IPS-NIHi7 (cell line): Measurements from ENCODE around the gene NIPSNAP2.
A peak's percentile ranks its signal among the peaks of the same experiment; 100 is the strongest.
"Not testable (repeated sequence)": the region's sequence is repeated elsewhere in the genome, so short reads cannot be mapped to it uniquely, and the experiment has no call there.

Source experiments
- DNase-seq: peaks from one replicate; pipeline ENCODE4 v3.0.0; 2012; ENCODE audit warnings: mixed read lengths; ENCODE audit errors: extremely low spot score

The NIPSNAP2 gene

GRCh38 chr7:55975988-55976633 is 11.7 kb downstream of the NIPSNAP2 start:
- DNase-seq, result no peak

GRCh38 chr7:55977831-55978230 is 13.4 kb downstream of the NIPSNAP2 start:
- DNase-seq, result no peak

GRCh38 chr7:55980266-55980665 is 15.9 kb downstream of the NIPSNAP2 start:
- no peak for DNase-seq

DNA sequence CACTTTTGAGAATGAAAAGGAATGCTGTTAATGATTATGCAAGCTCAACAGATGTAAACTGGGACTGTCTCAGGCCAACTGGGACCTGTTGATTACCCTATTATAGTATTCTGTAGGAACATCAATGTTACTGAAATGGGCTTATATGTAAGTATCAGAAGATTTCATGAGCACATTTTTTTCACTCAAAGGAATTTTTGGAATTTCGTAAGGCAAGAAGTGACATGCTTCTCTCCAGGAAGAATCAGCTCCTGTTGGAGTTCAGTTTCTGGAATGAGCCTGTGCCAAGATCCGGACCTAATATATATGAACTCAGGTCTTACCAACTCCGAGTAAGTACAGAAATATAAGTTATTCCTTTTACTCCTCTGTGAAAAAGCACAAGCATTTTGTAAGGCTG is 19.2 kb downstream of the NIPSNAP2 start:
- no peak for DNase-seq

DNA sequence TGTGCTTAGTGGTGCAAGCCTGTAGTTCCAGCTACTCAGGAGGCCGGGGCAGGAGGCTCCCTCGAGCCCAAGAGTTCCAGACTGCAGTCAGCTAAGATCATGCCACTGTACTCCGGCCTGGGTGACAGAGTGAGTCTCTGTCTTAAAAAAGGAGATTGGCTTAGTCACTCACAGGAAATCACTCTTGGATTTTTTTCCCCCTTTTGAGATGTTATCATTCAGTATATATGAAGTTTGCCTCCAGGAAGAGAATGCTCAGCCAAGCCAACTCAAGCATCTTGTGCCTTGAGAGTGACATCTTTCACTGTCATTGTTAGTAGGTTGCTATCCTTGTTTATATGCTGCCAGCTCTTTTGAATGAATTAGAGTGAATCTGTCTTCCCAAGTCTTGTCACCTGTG is 28.0 kb downstream of the NIPSNAP2 start:
- DNase-seq, result no peak

DNA sequence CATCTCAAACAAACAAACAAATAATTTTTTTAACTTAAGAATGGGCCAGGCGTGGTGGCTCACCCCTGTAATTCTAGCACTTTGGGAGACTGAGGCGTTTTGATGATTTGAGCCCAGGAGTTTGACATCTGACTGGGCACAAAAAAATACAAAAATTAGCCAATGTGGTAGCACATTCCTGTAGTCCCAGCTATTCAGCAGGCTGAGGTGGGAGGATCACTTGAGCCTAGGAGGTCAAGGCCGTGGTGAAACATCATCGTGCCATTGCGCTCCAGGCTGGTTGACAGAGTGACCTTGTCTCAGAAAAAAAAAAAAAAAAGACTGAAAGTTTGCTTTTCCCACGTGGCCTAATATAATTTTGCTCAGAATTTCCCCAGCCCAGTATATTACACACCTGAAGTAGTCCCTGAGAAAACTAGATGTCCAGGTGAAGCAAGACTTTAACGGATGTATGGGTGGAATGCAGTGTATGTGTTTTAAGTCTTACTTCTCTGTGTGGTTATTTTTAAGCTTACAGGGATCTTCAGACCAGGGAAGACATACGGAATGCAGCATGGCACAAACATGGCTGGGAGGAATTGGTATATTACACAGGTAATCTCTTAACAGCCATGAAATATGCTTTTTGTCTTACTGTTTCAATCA is 32.6 kb downstream of the NIPSNAP2 start:
- no peak for DNase-seq

GRCh38 chr7:56003749-56004148 is 39.4 kb downstream of the NIPSNAP2 start:
- no peak for DNase-seq

DNA sequence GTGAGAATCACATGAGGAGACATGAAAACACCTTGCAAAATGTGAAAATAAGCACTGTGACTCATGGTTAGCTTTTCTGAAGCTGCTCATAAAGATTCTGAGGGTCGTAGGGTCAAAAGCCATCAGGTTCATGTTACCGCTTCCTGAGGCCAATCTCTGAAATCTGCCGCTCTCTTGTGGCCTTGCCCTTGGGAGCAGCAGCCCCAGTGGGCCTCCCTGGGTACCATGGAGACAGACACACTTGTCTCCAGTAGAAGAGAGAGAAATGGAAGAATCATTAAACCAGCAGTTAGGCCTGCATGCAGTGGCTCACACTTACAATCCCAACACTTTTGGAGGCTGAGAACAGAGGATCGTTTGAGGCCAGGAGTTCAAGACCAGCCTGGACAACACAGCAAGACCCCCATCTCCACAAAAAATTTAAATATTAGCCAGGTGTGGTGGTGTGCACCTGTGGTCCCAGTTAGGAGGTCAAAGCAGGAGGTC is 42.8 kb downstream of the NIPSNAP2 start:
- no peak for DNase-seq

DNA sequence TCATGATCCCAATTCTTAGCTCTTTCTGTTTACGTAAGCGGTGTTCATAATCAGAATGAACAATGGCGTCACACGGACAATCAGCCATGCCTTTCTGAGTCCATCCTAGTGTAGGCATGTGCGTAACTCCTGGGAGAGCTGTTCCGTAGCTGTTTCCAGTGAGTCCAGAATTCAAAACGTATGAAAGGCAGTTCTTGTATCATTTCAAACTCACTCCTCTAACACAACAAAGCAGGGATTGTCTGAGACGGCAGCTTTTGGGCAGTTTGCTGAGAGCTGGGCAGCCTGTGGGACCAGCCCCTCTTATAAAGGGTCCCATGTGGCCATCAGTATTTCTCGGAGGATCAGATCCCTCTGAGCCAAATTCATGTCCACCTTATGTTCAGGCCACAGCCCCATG is 43.5 kb downstream of the NIPSNAP2 start:
- no peak for DNase-seq

DNA sequence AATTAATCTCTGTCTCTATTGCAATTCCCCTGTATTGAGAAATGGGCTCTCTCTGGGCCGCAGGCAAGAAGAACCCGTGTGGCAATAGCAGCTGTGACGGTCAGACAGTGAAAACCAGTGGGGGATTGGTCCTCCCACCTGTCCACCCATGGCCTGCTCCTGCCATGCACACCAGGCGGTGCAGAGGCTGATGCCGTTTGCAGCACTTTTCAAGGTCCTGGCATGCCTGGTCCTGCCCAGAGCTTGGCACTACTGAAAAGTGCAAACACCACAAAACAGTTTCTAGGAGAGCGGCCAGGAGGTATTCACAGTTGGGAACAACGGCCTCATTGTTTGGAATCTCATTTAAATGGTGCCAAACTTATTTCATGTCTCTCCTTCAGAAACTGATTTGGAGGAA is 45.3 kb downstream of the NIPSNAP2 start:
- no peak for DNase-seq

- DNase-seq, result not testable (repeated sequence)
Measured at GRCh38 chr7:56017015-56017414, 52.6 kb downstream of the NIPSNAP2 start.

DNA sequence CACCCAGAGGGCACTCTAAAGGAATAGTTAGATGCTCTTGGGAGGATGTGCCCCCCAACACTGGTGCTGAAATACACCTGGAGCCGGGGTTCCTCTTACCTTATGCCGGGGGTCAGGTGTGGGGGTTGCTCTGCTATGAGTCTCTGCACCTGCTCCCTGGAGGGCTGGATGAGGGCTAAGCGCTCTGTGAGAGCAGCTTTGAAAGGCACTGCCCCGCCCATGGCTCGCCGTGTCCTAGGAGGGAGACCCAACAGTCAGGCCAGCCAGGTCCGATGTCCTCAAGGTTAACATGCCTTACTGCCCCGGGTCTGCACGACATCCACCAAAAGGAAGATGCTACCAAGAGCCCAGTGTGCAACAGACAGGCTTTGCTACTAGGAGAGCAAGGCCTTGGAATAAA is 55.1 kb downstream of the NIPSNAP2 start:
- DNase-seq, result no peak

DNA sequence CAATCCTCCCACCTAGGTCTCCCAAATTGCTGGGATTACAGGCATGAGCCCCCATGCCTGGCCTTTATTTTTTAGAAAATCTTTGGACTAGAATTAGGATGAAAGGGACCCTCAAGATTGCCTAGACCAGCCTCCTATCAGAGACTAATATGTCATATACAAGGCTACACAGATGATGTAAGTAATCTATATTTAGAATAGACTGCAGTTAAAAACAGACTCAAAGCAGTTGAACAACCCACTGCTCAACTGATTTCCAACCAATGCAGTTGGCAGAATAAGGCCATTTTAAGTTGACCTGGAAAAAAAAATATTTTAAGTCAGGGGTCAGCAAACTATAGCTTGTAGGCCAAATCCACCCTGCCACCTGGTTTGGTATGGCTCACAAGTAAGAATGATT is 59.1 kb downstream of the NIPSNAP2 start:
- DNase-seq, result no peak

- DNase-seq, result no peak
Measured at GRCh38 chr7:56026538-56026937, 62.2 kb downstream of the NIPSNAP2 start.

GRCh38 chr7:56028942-56029630 is 64.7 kb downstream of the NIPSNAP2 start:
- no peak for DNase-seq

GRCh38 chr7:56030340-56030739 is 66.0 kb downstream of the NIPSNAP2 start:
- DNase-seq, result no peak

DNA sequence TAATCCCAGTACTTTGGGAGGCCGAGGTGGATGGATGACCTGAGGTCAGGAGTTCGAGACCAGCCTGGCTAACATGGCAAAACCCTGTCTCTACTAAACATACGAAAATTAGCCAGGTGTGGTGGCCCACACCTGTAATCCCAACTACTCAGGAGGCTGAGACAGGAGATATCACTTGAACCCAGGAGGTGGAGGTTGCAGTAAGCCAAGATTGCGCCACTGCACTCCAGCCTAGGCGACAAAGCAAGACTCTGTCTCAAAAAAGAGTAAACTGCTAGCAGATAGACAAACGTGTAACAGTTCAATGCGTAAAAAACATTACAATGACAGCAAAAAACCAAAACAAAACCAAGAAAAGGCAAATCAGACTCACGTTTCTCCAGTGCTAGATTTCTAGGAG is 67.2 kb downstream of the NIPSNAP2 start:
- not testable (repeated sequence) for DNase-seq

GRCh38 chr7:56032578-56032977 is 68.2 kb downstream of the NIPSNAP2 start:
- DNase-seq, result not testable (repeated sequence)

GRCh38 chr7:56033671-56034432 is 69.5 kb downstream of the NIPSNAP2 start:
- peak; percentile 94 for DNase-seq

- no peak for DNase-seq
Measured at GRCh38 chr7:56040730-56041129, 76.3 kb downstream of the NIPSNAP2 start.

GRCh38 chr7:56045758-56046157 is 81.4 kb downstream of the NIPSNAP2 start:
- DNase-seq, result not testable (repeated sequence)
